ENCODE measurements around the gene PNPLA8.
A peak's percentile ranks its signal among the peaks of the same experiment; 100 is the strongest.

The PNPLA8 gene

DNA sequence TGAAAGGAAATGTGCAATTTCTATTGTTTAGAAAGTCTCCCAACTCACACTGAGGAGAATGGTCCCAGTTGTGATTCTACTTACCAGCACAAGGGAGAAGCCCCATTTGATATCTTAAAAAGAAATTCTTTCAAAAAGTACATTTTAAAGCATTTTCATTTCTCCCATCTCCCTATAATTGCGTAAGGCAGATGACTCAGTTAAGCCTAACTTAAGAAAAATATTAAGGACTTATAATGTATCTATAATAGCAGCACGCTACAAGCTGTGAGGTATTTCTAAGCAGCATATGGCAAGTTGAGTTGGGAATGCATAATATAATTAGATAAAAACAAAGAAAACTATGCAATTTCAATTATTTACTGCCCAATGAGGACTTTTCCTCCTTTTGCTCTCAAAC lies 61.2 kb downstream of the PNPLA8 start:
- ChIA-PET POLR2A (no interaction called here), CTCF (no interaction called here)
- TF ChIP-seq, protein P1, sequence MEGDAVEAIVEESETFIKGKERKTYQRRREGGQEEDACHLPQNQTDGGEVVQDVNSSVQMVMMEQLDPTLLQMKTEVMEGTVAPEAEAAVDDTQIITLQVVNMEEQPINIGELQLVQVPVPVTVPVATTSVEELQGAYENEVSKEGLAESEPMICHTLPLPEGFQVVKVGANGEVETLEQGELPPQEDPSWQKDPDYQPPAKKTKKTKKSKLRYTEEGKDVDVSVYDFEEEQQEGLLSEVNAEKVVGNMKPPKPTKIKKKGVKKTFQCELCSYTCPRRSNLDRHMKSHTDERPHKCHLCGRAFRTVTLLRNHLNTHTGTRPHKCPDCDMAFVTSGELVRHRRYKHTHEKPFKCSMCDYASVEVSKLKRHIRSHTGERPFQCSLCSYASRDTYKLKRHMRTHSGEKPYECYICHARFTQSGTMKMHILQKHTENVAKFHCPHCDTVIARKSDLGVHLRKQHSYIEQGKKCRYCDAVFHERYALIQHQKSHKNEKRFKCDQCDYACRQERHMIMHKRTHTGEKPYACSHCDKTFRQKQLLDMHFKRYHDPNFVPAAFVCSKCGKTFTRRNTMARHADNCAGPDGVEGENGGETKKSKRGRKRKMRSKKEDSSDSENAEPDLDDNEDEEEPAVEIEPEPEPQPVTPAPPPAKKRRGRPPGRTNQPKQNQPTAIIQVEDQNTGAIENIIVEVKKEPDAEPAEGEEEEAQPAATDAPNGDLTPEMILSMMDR (IDR thresholded peaks at IDR 0.05; ENCODE audit: insufficient read depth, low read length, missing control alignments) = no peak

DNA sequence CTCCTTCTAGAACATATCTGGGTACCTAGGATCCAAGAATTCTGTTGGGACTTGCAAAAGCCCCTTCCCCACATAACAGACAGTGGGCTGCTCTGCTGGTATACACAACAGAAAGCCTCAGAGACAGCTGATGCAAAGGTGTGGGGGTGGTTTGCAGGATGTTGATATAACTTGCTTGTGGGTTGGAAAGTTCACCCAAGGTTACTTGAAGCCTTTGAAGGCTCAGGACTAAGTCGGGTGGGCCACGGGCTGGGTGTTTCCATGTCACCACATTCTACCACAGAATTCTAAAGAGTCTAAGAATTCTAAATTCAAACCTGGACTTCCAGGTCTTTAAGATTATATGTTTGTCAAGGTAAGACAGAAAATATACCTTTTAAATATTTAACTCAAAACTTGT lies 62.3 kb downstream of the PNPLA8 start:
- ChIA-PET POLR2A (no interaction called here), CTCF (no interaction called here)
- TF ChIP-seq, protein P1 (IDR thresholded peaks at IDR 0.05; ENCODE audit: insufficient read depth, low read length, missing control alignments) = no peak
- no peak overlapping the region for H3K4me3 ChIP-seq (ENCODE audit: low read depth, low read length)
- DNase-seq (ENCODE audit: low read depth, low spot score) = no peak

More for the DNA sequence above, 61.2 kb downstream of the PNPLA8 start:
- no peak overlapping the region for H3K4me3 ChIP-seq (ENCODE audit: low read depth, low read length)
- DNase-seq (ENCODE audit: low read depth, low spot score) = no peak

DNA sequence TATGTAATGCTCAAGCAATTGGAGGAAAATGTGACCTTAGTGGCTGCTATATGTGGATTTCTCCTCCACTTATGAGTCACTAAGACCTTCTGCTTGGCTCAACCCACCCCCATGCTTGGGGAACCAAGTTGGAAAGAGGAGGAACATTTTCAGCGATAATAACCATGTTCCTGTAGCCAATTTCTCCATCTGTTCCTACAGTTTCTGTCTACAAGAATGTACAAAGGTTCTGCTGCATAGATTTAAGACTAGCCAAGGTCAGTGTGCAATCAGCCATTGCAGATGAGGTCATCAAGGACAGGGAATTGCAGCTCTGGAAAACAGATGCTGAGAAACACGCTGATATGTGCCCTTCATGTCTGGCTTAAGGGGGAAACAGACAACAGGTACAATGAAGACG lies 64.1 kb downstream of the PNPLA8 start:
- no peak for DNase-seq (ENCODE audit: low read depth, low spot score)
- no peak overlapping the region for H3K4me3 ChIP-seq (ENCODE audit: low read depth, low read length)
- ChIA-PET CTCF (no interaction called here), POLR2A (no interaction called here)
- TF ChIP-seq, protein P1 (IDR thresholded peaks at IDR 0.05; ENCODE audit: insufficient read depth, low read length, missing control alignments) = no peak

DNA sequence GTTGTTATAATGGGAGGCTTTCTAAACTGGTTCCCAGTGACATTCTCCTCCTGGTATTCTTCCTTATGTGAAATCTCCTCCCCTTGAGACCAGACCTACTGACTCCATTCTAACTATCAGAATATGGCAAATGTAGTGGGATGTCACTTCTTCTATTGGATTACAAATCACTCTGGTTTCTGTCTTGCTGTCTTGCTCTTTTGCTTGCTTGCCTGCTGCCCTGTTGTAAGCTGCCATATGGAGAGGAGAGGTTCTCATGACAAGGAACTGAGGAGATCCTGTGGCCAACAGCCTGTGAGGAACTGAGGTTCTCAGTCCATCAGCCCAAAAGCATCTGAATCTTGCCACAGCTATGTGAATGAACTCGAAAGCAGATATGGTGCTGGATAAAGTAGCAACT lies 65.0 kb downstream of the PNPLA8 start:
- H3K4me3 ChIP-seq (ENCODE audit: low read depth, low read length) = no peak overlapping the region
- no peak for DNase-seq (ENCODE audit: low read depth, low spot score)
- TF ChIP-seq, protein P1 (IDR thresholded peaks at IDR 0.05; ENCODE audit: insufficient read depth, low read length, missing control alignments) = no peak
- POLR2A ChIA-PET = no interaction called here
- CTCF ChIA-PET = interaction anchor here (0.9 to 2.8 kb wide), 5 partner anchors 10 to 278 kb away, joined by 3 to 12 read pairs (median 3); no protein-coding TSS in a partner anchor

DNA sequence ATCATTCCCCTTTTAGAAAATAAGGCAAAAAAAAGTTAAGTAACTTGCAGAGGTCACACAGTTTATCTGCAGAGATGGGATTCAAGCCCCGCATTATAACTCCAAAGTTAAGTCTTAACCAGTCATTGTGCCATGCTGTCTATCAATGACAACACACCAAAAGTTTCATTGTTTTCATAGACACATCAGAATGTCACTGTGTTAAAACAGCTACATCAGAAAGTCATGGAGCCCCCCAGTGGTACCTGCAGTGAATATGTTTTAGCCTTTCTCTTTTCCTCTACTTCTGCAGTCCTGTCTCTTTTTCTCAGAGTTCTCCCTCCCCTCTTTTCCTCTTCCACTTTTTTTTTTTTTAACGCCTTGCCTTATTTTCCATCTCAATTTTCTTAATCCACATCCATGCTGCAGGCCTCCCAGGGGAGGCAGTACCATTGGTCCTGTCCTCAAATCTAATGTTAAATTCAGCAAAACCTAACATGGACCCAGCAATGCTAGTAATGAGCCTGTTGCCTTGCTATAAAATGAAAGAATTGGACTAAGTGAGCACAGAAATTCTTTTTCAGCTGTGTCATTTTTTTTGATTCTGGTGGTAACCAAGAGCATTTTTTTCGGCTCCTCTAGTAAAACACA lies 65.9 kb downstream of the PNPLA8 start:
- no peak for DNase-seq (ENCODE audit: low read depth, low spot score)
- TF ChIP-seq, protein P1 (IDR thresholded peaks at IDR 0.05; ENCODE audit: insufficient read depth, low read length, missing control alignments) = peak; percentile 53
- CTCF ChIA-PET = interaction anchor here (1.0 to 2.8 kb wide), 6 partner anchors 11 to 279 kb away, joined by 3 to 12 read pairs (median 5); no protein-coding TSS in a partner anchor
- no peak overlapping the region for H3K4me3 ChIP-seq (ENCODE audit: low read depth, low read length)
- POLR2A ChIA-PET = no interaction called here

DNA sequence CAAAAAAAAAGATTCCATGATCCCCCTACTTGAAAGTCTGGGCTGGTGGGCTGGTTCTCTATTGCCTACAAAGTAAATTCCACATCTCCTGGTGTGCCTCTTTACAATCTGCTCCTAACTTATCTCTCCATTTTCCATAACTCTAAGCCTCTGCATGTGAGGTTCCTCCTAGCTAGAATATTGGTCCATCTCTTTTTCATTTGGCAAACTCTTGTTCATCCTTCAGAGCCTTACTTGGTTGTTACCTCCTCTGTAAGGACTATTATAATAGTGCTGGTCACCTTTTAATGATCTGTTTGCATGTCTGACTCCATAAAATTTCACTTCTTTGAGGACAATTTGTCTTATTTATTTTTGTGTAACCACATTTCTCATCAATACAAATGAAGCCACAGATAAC lies 68.1 kb downstream of the PNPLA8 start:
- TF ChIP-seq, protein P1 (IDR thresholded peaks at IDR 0.05; ENCODE audit: insufficient read depth, low read length, missing control alignments) = no peak
- DNase-seq (ENCODE audit: low read depth, low spot score) = no peak
- H3K4me3 ChIP-seq (ENCODE audit: low read depth, low read length) = no peak overlapping the region
- ChIA-PET POLR2A (no interaction called here), CTCF (interaction anchor here (1.3 to 6.0 kb wide), 2 partner anchors 39 to 274 kb away, joined by 4 to 24 read pairs; no protein-coding TSS in a partner anchor)

Data from AG04449 (cell line).